T-helper 1 cell (primary cell): Measurements from ENCODE around the gene SLC6A13.
"Not testable (repeated sequence)": the region's sequence is repeated elsewhere in the genome, so short reads cannot be mapped to it uniquely, and the experiment has no call there.

Experiments used
- DNase-seq, 5 donors: peaks; one replicate each; pipeline ENCODE4 v3.0.0-alpha.2; 2012 to 2020

SLC6A13 gene

GRCh38 chr12:232731-233614, 29.7 kb downstream of the SLC6A13 start:
- no peak for DNase-seq

GRCh38 chr12:230925-231671, 31.5 kb downstream of the SLC6A13 start:
- no peak for DNase-seq

GRCh38 chr12:229441-230191, 33.0 kb downstream of the SLC6A13 start:
- DNase-seq, result no peak

GRCh38 chr12:228846-229200, 33.8 kb downstream of the SLC6A13 start:
- DNase-seq, result no peak

- no peak for DNase-seq
Observed at GRCh38 chr12:227923-228845, 34.5 kb downstream of the SLC6A13 start.

- DNase-seq, result no peak
Observed at GRCh38 chr12:227286-227915, 35.2 kb downstream of the SLC6A13 start.

GRCh38 chr12:226401-226800, 36.2 kb downstream of the SLC6A13 start:
- no peak for DNase-seq

GRCh38 chr12:225012-225411, 37.6 kb downstream of the SLC6A13 start:
- DNase-seq, result no peak

- no peak for DNase-seq
Observed at GRCh38 chr12:224330-224729, 38.3 kb downstream of the SLC6A13 start.

GRCh38 chr12:223841-224240, 38.8 kb downstream of the SLC6A13 start:
- DNase-seq, result no peak

- no peak for DNase-seq
Observed at GRCh38 chr12:221736-222135, 40.9 kb downstream of the SLC6A13 start.

GRCh38 chr12:220946-221550, 41.6 kb downstream of the SLC6A13 start:
- no peak for DNase-seq

GRCh38 chr12:220491-220890, 42.1 kb downstream of the SLC6A13 start:
- no peak for DNase-seq

- peak in 3 of 5 donors; percentile 8 to 66 (median 13) for DNase-seq
Observed at GRCh38 chr12:219891-220352, 42.7 kb downstream of the SLC6A13 start.

GRCh38 chr12:218728-219590, 43.7 kb downstream of the SLC6A13 start:
- DNase-seq, result no peak

GRCh38 chr12:218221-218620, 44.4 kb downstream of the SLC6A13 start:
- DNase-seq, result no peak

GRCh38 chr12:217029-217428, 45.6 kb downstream of the SLC6A13 start:
- DNase-seq, result not testable (repeated sequence)

- DNase-seq, result no peak
Observed at GRCh38 chr12:215116-215515, 47.5 kb downstream of the SLC6A13 start.

GRCh38 chr12:214003-214741, 48.5 kb downstream of the SLC6A13 start, which contains the start of gene SLC6A12:
TSS of gene SLC6A12 (minus strand) at chr12:214157. CDS start at chr12:209986, 4,171 bp downstream.
- no peak for DNase-seq
